Erythroblast (primary cell): ENCODE measurements around the gene PPM1D.

Source experiments
- DNase-seq, 2 experiments: peaks; one replicate each; lab custom pipeline; 2025; lab: John Stamatoyannopoulos, UW
- GATA1 ChIP-seq: IDR thresholded peaks from 2 replicates; pipeline ENCODE4 v1.6.1; 2011; ENCODE audit warnings: low read depth, mild to moderate bottlenecking, control low read depth, low read length, moderate library complexity
- POLR2A ChIP-seq: IDR thresholded peaks from 2 replicates; pipeline ENCODE4 v1.6.1; 2011; ENCODE audit warnings: mild to moderate bottlenecking, low read length

The PPM1D gene

GRCh38 chr17:60618854-60619526, 19.0 kb downstream of the PPM1D start:
- no peak for TF ChIP-seq GATA1
- TF ChIP-seq POLR2A = no peak
- DNase-seq = no peak

GRCh38 chr17:60622961-60623360, 23.0 kb downstream of the PPM1D start:
- TF ChIP-seq POLR2A (no peak), GATA1 (no peak)
- DNase-seq = no peak

- TF ChIP-seq GATA1 (no peak), POLR2A (no peak)
- no peak for DNase-seq
Observed at GRCh38 chr17:60623415-60623814, 23.4 kb downstream of the PPM1D start.

- DNase-seq = no peak
- no peak for TF ChIP-seq GATA1
- TF ChIP-seq POLR2A = no peak
Observed at GRCh38 chr17:60627124-60627523, 27.1 kb downstream of the PPM1D start.

GRCh38 chr17:60628252-60628889, 28.4 kb downstream of the PPM1D start:
- TF ChIP-seq POLR2A (no peak), GATA1 (no peak)
- DNase-seq = no peak

- no peak for DNase-seq
- TF ChIP-seq POLR2A (no peak), GATA1 (no peak)
Observed at GRCh38 chr17:60629120-60629519, 29.1 kb downstream of the PPM1D start.

- DNase-seq = no peak
- TF ChIP-seq GATA1 = no peak
- no peak for TF ChIP-seq POLR2A
Observed at GRCh38 chr17:60630352-60630751, 30.4 kb downstream of the PPM1D start.

DNA sequence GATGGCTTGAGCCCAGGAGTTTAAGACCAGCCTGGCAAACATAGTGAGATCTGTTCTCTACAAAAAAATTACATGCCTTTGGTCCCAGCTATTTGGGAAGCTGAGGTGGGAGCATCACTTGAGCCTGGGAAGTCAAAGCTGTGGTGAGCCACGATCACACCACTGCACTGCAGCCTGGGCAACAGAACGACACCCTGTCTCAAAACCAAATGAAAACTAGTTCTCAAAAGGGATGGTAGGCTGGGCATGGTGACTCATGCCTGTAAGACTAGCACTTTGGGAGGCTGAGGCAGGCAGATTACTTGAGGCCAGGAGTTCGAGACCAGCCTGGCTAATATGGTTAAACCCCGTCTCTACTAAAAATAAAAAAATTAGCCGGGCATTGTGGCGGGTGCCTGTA, 31.1 kb downstream of the PPM1D start:
- no peak for DNase-seq

DNA sequence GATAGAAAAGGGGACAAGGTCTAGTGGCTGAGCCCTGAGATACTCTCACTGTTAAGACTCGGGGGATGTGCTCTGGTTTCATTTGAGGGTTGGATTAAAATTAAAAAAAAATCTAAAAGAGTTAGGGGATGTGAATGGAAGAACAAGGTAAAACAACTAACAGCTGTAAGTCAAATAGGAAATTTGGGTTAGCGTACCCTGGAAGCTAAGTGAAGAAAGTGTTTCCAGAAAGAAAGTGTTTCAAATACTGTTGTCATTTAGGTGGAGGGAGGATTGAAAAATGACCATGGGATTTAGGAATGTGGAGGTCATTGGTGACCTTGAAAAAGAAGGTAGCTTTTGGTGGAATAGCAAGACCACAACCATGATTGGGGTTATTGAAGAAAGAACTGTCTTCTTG, 37.7 kb downstream of the PPM1D start:
- TF ChIP-seq POLR2A (no peak), GATA1 (no peak)
- no peak for DNase-seq

More for the DNA sequence above, 31.1 kb downstream of the PPM1D start:
- TF ChIP-seq GATA1 = no peak
- TF ChIP-seq POLR2A = no peak

DNA sequence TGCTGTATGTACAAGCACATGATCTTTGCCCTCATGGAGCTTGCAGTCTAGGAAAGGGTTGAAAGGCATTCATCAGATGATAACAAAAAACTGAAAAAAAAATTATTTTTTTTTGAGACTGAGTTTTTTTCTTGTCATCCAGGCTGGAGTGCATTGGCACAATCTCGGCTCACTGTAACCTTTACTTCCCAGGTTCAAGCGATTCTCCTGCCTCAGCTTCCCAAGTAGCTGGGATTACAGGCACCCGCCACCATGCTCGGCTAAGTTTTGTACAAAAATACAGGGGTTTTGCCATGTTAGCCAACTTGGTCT, 39.0 kb downstream of the PPM1D start:
- no peak for DNase-seq
- TF ChIP-seq POLR2A = no peak
- TF ChIP-seq GATA1 = no peak

- DNase-seq = peak; percentile 5 to 23
- TF ChIP-seq POLR2A = no peak
- no peak for TF ChIP-seq GATA1
Observed at GRCh38 chr17:60640503-60640902, 40.5 kb downstream of the PPM1D start.

GRCh38 chr17:60641126-60641525, 41.1 kb downstream of the PPM1D start:
- DNase-seq = no peak

DNA sequence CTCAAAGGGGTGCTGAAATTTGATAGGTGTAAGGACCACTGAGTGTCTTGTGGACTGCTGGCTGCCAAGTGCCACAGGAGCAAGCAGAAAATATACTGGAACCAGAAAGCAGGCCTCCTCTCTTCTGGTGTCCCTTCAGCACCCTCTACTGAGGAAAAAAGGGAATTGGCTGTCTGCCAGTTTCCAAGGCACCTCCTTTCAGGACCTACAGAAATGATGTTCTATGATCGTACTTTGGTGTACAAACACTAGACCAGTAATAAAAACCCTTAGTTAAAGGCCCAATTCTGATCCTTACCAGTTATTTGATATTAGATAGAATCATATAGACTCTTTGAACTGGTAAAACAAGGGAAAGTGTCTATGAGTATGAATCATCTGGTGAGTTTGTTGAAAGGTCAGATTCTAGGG, 41.8 kb downstream of the PPM1D start:
- peak; percentile 85 to 91 for DNase-seq
- no peak for TF ChIP-seq GATA1
- no peak for TF ChIP-seq POLR2A

More at GRCh38 chr17:60641126-60641525, 41.1 kb downstream of the PPM1D start:
- TF ChIP-seq POLR2A (no peak), GATA1 (no peak)

DNA sequence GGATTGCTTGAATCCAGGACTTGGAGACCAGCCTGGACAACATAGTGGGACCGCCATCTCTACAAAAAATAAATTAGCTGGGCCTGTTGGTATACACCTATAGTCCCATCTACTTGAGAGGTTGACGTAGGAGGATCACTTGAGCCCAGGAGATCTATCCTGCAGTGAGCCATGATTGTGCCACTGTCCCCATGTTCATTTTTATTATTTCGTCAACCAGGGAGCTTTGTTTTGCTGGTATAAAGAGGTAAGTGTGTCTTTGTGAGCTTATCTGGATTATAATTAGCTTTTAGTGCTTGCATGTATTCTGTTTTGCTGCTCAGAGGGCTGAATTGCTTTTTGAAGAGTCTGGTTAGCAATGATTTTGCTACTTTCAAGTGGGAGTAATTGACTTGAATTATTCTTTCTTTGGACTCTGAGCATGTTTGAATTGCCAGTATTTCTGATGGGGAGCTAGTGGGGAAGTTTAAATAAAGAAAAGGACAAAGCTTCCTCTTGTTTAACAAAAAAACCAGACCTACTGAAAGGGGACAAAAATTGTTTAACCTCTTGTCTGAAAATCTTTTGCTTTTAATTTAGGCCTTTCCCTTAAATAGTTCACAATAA, 46.0 kb downstream of the PPM1D start:
- TF ChIP-seq POLR2A (no peak), GATA1 (no peak)
- no peak for DNase-seq
